ENCODE results near the gene SLC30A10. TPM values are rescaled to one million over a fixed set of nuclear protein-coding genes. Genes with fewer than 3 reads are reported as not detected.

SLC30A10 gene
- total RNA-seq, 2 donors from 2014 or later: 0.09 TPM; not detected in 1

- 92% methylated on average over 2 of the region's 2 CpGs; no CpG with 5 or more reads in 1 of the 2 experiments for WGBS, 2 experiments (ENCODE audit: insufficient coverage in 1 of 2, insufficient read length in 1 of 2)
Observed at GRCh38 chr1:219885680-219886079, 42.7 kb downstream of the SLC30A10 start.

GRCh38 chr1:219883400-219884332 lies 44.7 kb downstream of the SLC30A10 start:
- Histone ChIP-seq H3K9me3 (ENCODE audit: control insufficient read depth, low read length) (peaks cover 8% of the 10 kb centered on the region), H3K9ac (ENCODE audit: extremely low read depth, low read length, poor library complexity, severe bottlenecking) (no peak overlapping the region), H3K4me3 (ENCODE audit: low read length) (no peak overlapping the region), H3K36me3 (ENCODE audit: control insufficient read depth, insufficient read depth, low read length) (no peaks in the 10 kb centered on the region), H3K4me1 (ENCODE audit: control insufficient read depth, insufficient read depth, low read length) (no peaks in the 10 kb centered on the region), H3K27ac (ENCODE audit: low read depth, low read length) (no peak overlapping the region), H3K27me3 (ENCODE audit: control insufficient read depth, insufficient read depth, low read length, poor library complexity, severe bottlenecking) (no peaks in the 10 kb centered on the region)
- TF ChIP-seq CTCF (conservative IDR thresholded peaks at IDR 0.05): no peak
- H3K36me3 Mint-ChIP-seq (ENCODE audit: low read depth): no peaks in the 10 kb centered on the region
- no peak overlapping the region for H3K4me3 Mint-ChIP-seq
- H3K4me1 Mint-ChIP-seq: peaks cover 16% of the 10 kb centered on the region
- H3K27me3 Mint-ChIP-seq (ENCODE audit: insufficient read depth): peaks cover 7% of the 10 kb centered on the region
- DNase-seq: peak; percentile 66
- WGBS, 2 experiments (ENCODE audit: insufficient coverage in 1 of 2, insufficient read length in 1 of 2): 62 to 64% methylated on average over 4 to 5 of the region's 5 CpGs
- peaks cover 15% of the 10 kb centered on the region for H3K9me3 Mint-ChIP-seq
- H3K27ac Mint-ChIP-seq: no peak overlapping the region

More at GRCh38 chr1:219885680-219886079, 42.7 kb downstream of the SLC30A10 start:
- H3K36me3 ChIP-seq (ENCODE audit: control insufficient read depth, insufficient read depth, low read length): no peaks in the 10 kb centered on the region
- no peak overlapping the region for H3K27ac ChIP-seq (ENCODE audit: low read depth, low read length)
- Mint-ChIP-seq H3K27me3 (ENCODE audit: insufficient read depth) (peaks cover 20% of the 10 kb centered on the region), H3K4me3 (no peak overlapping the region), H3K4me1 (peaks cover 16% of the 10 kb centered on the region), H3K27ac (no peak overlapping the region), H3K36me3 (ENCODE audit: low read depth) (no peaks in the 10 kb centered on the region), H3K9me3 (peaks cover 15% of the 10 kb centered on the region)
- no peaks in the 10 kb centered on the region for H3K27me3 ChIP-seq (ENCODE audit: control insufficient read depth, insufficient read depth, low read length, poor library complexity, severe bottlenecking)
- no peak overlapping the region for H3K4me3 ChIP-seq (ENCODE audit: low read length)
- H3K9ac ChIP-seq (ENCODE audit: extremely low read depth, low read length, poor library complexity, severe bottlenecking): no peak overlapping the region
- peaks cover 8% of the 10 kb centered on the region for H3K9me3 ChIP-seq (ENCODE audit: control insufficient read depth, low read length)
- no peaks in the 10 kb centered on the region for H3K4me1 ChIP-seq (ENCODE audit: control insufficient read depth, insufficient read depth, low read length)
- TF ChIP-seq CTCF (conservative IDR thresholded peaks at IDR 0.05): no peak
- DNase-seq: no peak

- H3K9me3 Mint-ChIP-seq: peaks cover 10% of the 10 kb centered on the region
- no peak overlapping the region for H3K9ac ChIP-seq (ENCODE audit: extremely low read depth, low read length, poor library complexity, severe bottlenecking)
- H3K27ac ChIP-seq (ENCODE audit: low read depth, low read length): no peak overlapping the region
- H3K27ac Mint-ChIP-seq: no peak overlapping the region
- no peak for TF ChIP-seq CTCF (conservative IDR thresholded peaks at IDR 0.05)
- DNase-seq: no peak
- H3K4me3 ChIP-seq (ENCODE audit: low read length): no peak overlapping the region
- H3K4me3 Mint-ChIP-seq: no peak overlapping the region
- no peaks in the 10 kb centered on the region for H3K4me1 ChIP-seq (ENCODE audit: control insufficient read depth, insufficient read depth, low read length)
- 96% methylated on average over 3 of the region's 3 CpGs; no CpG with 5 or more reads in 1 of the 2 experiments for WGBS, 2 experiments (ENCODE audit: insufficient coverage in 1 of 2, insufficient read length in 1 of 2)
- no peaks in the 10 kb centered on the region for H3K36me3 Mint-ChIP-seq (ENCODE audit: low read depth)
- H3K27me3 ChIP-seq (ENCODE audit: control insufficient read depth, insufficient read depth, low read length, poor library complexity, severe bottlenecking): no peaks in the 10 kb centered on the region
- H3K36me3 ChIP-seq (ENCODE audit: control insufficient read depth, insufficient read depth, low read length): no peaks in the 10 kb centered on the region
- H3K4me1 Mint-ChIP-seq: peaks cover 16% of the 10 kb centered on the region
- no peaks in the 10 kb centered on the region for H3K27me3 Mint-ChIP-seq (ENCODE audit: insufficient read depth)
- peaks cover 8% of the 10 kb centered on the region for H3K9me3 ChIP-seq (ENCODE audit: control insufficient read depth, low read length)
Observed at GRCh38 chr1:219882755-219883154, 45.6 kb downstream of the SLC30A10 start.

Measured in endodermal cell (in vitro differentiated cells).